ENCODE measurements around the gene GTF2H2C.
"Not testable (repeated sequence)": the region's sequence is repeated elsewhere in the genome, so short reads cannot be mapped to it uniquely, and the experiment has no call there.

The GTF2H2C gene

DNA sequence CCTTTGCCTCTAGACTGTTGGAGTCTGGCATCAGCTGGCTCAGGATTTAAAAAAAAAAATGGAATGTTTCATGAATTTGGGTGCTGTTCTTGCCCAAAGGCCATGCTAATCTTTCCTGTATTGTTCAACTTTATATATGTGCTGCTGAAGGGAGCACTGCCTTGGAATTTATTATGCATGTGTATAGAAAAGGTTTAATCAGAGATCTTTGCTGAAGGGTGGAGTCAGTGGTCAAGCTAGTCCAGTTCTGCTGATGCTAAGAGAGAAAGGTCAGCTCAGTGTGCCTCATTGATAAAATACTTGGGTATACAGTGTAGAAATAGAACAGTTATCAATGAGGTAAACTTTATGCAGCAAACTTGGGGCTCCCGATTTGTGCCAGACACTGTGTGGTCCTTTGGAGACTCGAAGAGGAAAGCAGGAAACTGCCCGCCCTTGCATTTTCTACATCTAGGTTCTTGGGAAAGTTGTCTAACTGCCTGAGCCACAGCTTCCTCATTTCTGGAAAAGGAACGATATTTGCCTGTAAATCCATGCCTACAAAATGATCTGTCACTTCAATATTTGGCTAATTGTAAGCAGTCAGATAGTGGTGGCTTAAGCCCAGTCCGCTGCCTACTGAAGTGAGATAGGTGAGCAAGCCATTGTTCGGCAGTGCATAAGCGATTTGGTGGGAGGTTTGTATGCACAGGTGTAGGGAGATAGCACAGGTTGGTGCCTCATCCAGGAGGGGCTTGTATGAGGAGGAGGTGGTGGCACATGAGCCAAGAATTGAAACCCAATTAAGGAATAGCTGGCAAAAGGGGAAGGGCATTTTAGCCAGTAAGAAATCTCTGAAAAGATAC, 29.2 kb upstream of the GTF2H2C start:
- TF ChIP-seq JUND (IDR thresholded peaks at IDR 0.05; ENCODE audit: low read depth), result no peak
- DNase-seq (ENCODE audit: low read depth in 1 of 2, low spot score in 1 of 2), result no peak
- in situ Hi-C loops (cut with HindIII; ENCODE audit: low pct_unique_long_range_greater_than_20kb, low sequenced_read_pairs), result no loop called here

DNA sequence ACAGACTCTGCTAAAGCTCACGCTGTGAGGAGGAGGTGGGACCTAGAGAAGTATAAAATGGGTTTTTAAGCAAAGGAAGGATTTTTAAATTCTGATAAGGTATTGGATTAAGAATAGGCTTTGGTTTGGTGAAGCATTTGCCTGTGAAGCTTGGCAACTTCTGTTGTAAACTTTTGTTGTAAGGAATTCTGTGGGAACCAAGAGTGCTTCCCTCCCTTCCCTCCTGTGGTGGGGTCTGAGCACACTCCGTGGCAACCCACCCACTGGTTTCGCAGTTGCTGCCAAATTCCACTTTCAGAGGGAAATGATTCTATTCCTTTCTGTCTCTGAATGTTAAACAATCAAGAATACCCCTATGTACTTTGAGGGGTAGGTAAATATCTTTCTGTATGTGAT, 28.6 kb upstream of the GTF2H2C start:
- TF ChIP-seq JUND (IDR thresholded peaks at IDR 0.05; ENCODE audit: low read depth), result no peak
- no peak for DNase-seq (ENCODE audit: low read depth in 1 of 2, low spot score in 1 of 2)
- in situ Hi-C loops (cut with HindIII; ENCODE audit: low pct_unique_long_range_greater_than_20kb, low sequenced_read_pairs), result no loop called here

DNA sequence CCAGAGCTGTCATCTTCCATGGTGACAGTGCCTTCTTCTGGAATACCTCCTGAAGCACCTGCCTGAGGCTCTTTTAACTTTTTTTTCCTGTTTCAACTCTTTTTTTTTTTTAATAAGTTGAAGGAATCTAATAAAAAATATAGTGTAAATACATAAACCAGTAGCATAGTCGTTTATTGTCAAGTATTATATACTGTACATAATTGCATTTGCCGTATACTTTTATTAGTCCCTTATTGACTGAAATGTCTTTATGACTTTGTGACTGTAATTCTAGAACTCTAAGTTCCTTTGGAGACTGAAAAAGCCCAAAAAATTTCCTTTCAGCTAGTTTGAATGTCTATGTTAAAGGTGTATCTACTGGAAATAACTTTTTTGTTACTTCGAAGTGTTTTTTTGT, 22.1 kb upstream of the GTF2H2C start:
- DNase-seq (ENCODE audit: low read depth in 1 of 2, low spot score in 1 of 2); in situ Hi-C loops (cut with HindIII; ENCODE audit: low pct_unique_long_range_greater_than_20kb, low sequenced_read_pairs): not testable (repeated sequence)

DNA sequence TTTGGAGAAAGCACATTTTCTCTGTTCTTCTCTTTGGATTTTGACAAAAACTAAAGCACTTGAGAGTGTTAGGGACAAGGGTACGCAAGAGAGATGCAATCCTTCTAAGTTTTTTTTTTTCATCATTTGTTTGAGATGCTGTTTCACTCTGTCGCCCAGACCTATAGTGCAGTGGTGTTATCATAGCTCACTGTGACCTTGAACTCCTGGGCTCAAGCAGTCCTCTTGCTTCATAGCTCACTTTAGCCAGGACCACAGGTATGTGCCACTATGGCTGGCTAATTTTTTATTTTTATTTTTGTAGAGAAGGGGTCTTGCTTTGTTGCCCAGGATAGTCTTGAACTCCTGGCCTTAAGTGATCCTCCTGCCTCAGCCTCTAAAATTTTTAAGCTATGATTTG, 21.3 kb upstream of the GTF2H2C start:
- in situ Hi-C loops (cut with HindIII; ENCODE audit: low pct_unique_long_range_greater_than_20kb, low sequenced_read_pairs), result not testable (repeated sequence)

DNA sequence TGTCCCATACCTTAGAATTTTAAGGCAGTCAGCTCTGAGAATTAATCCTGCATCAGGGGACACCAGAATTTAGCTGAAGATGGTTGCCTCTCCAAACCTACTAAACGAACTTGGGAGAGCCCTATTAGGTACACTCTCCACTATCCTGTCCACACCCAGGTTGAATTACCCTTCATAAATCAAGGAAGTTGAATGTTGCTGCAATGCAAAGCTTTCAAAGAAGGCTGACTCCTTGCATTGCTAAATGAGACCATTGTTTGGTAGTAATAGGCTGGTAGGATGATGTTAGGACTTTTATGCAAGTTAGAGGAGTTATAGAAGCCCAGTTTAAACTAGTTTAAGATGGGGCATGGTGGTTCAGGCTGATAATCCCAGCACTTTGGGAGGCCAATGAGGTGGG, 18.6 kb upstream of the GTF2H2C start:
- DNase-seq (ENCODE audit: low read depth in 1 of 2, low spot score in 1 of 2); in situ Hi-C loops (cut with HindIII; ENCODE audit: low pct_unique_long_range_greater_than_20kb, low sequenced_read_pairs): not testable (repeated sequence)

More for the DNA sequence above, 21.3 kb upstream of the GTF2H2C start:
- not testable (repeated sequence) for DNase-seq (ENCODE audit: low read depth in 1 of 2, low spot score in 1 of 2)

DNA sequence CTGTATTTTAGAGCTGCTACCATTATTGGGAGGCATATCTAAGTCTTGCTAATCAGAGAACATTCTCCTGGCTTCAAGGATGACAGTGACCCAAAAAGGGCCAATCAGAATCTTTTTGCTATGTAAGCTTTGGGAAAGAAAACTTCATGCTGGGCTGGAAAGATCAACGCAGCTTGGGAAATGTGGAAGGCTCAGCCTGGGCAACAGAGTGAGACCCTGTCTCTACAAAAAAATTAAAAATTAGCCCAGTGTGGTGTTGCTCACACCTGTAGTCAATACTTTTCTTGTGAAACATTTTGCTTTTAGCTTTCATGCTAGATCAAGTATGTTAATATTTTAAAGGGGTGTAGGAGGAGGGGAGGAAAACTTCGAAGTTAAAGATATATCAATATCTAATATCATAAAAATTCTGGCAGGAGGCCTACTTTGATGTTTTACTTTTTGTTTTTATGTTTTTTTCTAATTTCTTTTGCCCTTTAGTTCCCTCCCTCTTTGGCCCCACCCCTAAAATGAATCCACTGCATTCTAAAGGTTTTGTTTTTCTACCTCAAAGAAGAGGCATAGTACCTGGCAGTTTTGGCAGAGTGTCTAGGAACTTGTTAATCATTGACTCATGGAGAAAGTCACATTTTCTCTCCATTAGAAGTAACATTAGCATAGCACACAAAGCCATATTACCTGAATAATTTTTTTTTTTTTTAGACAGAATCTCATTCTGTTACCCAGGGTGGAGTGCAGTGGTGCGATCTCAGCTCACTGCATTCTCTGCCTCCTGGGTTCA, 17.0 kb upstream of the GTF2H2C start:
- in situ Hi-C loops (cut with HindIII; ENCODE audit: low pct_unique_long_range_greater_than_20kb, low sequenced_read_pairs); DNase-seq (ENCODE audit: low read depth in 1 of 2, low spot score in 1 of 2): not testable (repeated sequence)

DNA sequence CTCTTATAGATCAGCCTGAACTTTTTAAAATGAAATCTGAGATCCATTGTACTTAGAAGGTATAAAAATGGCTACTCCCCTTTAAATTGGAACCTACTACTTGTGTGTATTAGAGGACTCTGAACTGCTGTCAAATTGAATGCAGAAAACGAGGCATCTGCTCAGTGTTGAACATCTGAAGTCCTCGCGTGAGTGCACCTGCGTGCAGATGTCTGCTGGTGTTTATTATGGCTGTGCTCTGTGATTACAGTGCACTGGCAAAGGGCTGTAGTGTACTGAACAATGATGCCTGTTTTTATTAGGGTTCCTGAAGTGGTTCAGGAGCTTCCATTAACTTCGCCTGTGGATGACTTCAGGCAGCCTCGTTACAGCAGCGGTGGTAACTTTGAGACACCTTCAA, 15.4 kb upstream of the GTF2H2C start:
- DNase-seq (ENCODE audit: low read depth in 1 of 2, low spot score in 1 of 2); in situ Hi-C loops (cut with HindIII; ENCODE audit: low pct_unique_long_range_greater_than_20kb, low sequenced_read_pairs): not testable (repeated sequence)

DNA sequence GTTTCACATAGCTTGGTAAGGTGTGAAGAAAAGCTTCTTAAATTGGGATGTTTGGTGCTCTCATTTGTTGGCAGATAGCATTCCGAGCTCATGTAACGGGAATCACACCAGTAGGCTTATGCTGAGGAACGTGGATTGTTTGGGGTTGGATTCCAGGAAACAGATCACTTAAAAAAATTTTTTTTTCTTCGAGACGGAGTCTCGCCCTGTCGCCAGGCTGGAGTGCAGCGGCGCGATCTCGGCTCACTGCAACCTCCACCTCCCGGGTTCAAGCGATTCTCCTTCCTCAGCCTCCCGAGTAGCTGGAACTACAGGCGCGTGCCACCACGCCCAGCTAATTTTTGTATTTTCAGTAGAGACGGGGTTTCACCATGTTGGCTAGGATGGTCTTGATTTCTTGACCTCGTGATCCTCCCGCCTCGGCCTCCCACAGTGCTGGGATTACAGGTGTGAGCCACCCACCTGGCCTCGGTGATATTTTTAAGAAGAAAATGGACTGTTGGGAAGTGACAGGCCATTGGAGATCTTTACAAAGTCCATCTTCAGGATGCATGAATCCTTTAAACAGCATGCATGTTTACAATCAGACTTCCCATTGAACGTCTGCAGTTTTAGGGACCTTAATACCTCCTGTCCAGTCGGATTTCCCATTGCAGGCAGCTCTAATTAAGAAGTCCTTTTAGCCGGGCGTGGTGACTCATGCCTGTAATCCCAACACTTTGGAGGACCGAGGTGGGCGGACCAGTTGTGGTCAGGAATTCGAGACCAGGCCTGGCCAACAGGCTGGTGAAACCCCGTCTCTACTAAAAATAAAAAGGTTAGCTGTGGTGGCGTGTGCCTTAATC, 818 bp downstream of the GTF2H2C start:
- in situ Hi-C loops (cut with HindIII; ENCODE audit: low pct_unique_long_range_greater_than_20kb, low sequenced_read_pairs); DNase-seq (ENCODE audit: low read depth in 1 of 2, low spot score in 1 of 2): not testable (repeated sequence)

DNA sequence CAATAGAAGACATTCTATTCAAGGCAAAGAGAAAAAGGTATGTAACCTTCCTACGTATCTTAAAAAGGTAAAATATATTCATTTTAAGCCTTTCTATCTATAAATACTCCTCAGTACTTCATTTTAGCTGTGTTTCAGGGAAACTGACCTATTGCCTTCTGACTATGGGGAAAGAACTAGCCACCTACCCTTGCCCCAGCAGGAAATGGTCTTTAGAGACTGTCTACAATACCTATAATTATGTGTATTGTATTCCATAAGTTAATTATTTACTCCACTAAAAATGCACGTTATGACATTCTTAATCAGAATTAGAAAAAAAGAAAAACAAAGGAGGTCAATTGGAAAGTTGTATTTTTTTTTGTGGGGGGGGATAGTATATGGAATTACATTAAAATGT, 6.2 kb downstream of the GTF2H2C start:
- DNase-seq (ENCODE audit: low read depth in 1 of 2, low spot score in 1 of 2); in situ Hi-C loops (cut with HindIII; ENCODE audit: low pct_unique_long_range_greater_than_20kb, low sequenced_read_pairs): not testable (repeated sequence)

DNA sequence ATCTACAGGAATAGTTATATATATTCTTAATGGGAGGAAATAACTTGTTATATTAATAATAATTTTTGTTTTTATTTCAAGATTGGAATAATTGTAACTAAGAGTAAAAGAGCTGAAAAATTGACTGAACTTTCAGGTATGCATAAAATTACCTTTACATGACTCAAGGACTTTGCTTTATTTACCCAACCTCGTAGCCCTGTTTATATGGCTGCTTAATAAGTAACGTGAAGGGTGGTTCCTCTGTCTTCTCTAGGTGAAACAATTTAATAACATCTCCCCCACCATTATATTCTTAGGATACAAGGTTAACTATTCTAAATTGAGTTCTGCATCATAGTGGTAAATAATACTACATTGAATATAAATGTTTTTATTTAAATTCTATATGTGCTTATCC, 8.1 kb downstream of the GTF2H2C start:
- in situ Hi-C loops (cut with HindIII; ENCODE audit: low pct_unique_long_range_greater_than_20kb, low sequenced_read_pairs); DNase-seq (ENCODE audit: low read depth in 1 of 2, low spot score in 1 of 2): not testable (repeated sequence)

DNA sequence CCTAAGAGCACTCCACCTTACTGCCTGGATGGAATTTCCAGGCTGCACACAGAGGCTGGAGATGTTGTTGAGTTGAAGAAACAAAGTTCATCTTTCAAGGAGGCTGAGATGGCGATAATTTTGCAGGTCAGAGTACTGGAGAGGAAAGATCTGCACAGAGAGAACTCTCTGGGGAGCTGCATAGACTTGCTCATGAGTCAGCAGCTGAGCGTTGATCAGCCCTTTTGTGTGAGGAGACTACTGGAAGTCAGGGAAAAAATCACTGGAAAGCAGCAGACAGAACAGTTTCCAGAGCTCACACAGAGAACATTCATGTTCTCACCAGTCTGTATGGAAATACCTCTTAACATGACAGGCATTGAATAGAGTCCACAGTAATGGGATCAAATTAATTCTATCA, 23.4 kb downstream of the GTF2H2C start:
- DNase-seq (ENCODE audit: low read depth in 1 of 2, low spot score in 1 of 2); in situ Hi-C loops (cut with HindIII; ENCODE audit: low pct_unique_long_range_greater_than_20kb, low sequenced_read_pairs): not testable (repeated sequence)

DNA sequence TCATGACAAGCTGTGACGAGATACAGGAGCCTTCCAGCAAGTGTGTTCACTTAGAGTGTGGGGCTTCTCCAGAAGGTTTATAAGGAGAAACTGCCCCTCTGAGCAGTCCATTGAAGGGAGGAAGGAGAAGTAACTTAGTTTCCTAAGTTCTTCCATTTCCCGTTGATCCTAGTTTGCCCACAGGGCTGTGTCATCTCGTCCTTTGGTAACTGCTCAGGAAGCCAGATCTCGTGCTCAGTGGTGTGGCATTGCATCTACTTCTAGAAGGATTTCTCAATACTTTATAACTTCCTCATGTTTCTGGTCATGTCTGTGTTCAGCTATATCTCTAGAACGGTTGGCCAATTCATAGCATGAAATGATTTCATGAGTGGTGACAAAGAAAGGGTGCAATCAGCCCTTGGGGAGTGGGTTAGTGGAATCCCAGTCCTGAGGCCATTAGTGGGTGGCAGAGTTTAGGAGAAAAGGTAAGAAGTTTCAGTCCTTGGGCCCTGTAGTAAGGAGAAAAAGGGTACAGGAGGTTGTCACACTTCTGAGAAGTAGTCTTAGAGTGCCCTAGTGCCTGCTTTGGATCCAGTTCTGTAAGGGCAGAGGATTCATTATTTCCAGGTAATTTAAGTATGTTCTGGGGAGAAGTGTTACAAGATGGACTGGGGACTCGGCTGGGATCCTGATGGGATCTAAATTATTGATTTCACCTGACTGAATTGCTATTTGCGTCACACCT, 36.3 kb downstream of the GTF2H2C start:
- in situ Hi-C loops (cut with HindIII; ENCODE audit: low pct_unique_long_range_greater_than_20kb, low sequenced_read_pairs); DNase-seq (ENCODE audit: low read depth in 1 of 2, low spot score in 1 of 2): not testable (repeated sequence)

DNA sequence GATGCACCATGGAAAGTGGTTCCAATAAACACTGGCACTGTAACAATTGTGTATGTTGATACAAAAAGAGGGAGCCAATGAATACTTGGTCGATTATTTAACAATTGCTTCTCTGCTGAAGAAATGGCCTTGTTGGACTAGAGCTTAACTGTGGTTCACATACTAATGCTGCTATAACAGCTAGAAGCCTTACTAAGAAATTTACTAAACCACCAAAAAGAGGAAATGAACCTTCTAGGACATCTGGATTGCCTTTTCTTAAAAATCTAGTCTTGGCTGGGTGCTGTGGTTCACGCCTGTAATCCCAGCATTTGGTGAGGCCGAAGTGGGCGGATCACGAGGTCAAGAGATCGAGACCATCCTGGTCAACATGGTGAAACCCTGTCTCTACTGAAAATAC, 42.0 kb downstream of the GTF2H2C start:
- DNase-seq (ENCODE audit: low read depth in 1 of 2, low spot score in 1 of 2); in situ Hi-C loops (cut with HindIII; ENCODE audit: low pct_unique_long_range_greater_than_20kb, low sequenced_read_pairs): not testable (repeated sequence)

DNA sequence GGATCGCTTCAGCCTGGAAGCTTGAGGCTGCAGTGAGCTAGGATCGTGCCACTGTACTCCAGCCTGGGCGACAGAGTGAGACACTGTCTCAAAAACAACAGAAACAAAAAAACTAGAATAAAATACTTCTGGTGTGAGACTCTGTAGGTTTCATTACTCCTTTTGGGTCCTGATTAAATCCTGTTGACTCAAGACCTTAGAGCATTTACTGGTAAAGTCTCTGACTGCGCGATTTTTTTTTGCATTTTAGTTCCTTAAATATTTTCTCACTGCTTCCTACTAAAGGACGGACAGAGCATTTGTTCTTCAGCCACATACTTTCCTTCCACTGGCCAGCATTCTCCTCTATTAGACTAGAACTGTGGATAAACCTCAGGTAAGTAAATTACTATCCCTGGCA, 46.8 kb downstream of the GTF2H2C start:
- DNase-seq (ENCODE audit: low read depth in 1 of 2, low spot score in 1 of 2); in situ Hi-C loops (cut with HindIII; ENCODE audit: low pct_unique_long_range_greater_than_20kb, low sequenced_read_pairs): not testable (repeated sequence)

DNA sequence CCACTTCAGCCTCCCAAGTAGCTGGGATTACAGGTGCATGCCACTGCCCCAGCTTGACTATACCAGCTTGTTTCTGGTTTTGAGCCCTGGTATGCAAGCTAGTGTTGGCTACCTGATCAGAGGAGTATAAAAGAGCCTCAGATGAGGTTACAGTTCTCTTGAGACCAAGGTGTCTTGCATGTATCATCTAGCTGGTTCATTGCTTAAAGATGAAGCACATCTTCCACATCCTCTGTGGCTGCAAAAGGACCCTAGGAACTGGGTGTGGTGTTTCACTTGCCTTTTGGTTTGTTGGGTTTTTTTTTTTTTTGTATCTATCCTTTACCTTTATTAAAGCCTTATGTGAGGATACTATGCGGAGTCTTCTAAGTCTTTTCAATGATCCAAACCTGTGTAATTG, 47.8 kb downstream of the GTF2H2C start:
- DNase-seq (ENCODE audit: low read depth in 1 of 2, low spot score in 1 of 2); in situ Hi-C loops (cut with HindIII; ENCODE audit: low pct_unique_long_range_greater_than_20kb, low sequenced_read_pairs): not testable (repeated sequence)

DNA sequence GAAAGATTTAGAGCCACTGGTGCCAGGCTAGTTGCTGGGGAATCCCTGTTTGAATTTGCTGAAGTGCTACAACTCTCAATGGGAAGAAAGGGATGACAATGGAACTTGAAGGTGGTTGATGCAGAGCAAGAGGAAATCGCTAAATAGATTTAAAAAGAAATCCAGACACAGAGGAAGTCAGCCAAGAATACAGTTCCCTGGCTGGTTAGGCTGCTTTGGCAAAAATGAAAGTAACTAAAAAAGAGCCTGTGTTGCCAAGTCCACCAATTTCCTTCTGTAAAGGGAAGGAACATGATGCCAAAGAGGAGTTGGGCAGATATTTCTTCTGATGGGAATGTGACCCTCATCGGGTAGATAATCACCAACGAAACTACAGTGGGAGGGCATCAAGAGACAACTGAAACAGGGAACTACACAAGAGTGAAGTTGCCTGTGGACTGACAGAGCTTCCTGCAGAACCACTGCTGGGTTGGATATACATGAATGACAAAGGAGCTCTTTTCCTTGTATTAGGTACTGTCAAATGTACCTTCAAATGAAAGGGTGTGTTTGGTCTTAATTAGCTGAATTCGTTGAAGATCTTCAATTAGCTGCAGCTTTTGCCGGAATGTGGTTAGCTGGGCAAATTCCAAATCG, 49.0 kb downstream of the GTF2H2C start:
- DNase-seq (ENCODE audit: low read depth in 1 of 2, low spot score in 1 of 2); in situ Hi-C loops (cut with HindIII; ENCODE audit: low pct_unique_long_range_greater_than_20kb, low sequenced_read_pairs): not testable (repeated sequence)

DNA sequence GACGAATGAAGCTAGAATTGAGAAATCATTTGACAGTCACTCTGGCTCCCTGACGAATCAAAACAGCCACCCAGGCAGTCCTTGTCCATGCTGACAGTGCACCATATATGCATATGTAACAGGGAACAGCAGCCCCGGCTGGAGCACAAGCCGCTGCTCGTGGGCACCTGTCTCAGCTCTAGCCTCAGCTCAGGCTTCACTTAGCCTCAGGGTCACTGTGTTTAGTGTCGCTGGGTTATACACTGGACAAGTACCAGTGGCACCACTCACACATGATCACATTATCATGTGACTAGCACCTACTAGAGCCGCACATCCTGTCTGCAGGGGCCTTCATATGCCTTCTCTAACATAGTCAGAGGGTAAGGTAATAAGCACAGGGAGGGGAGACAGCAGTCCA, 54.9 kb downstream of the GTF2H2C start:
- DNase-seq (ENCODE audit: low read depth in 1 of 2, low spot score in 1 of 2); in situ Hi-C loops (cut with HindIII; ENCODE audit: low pct_unique_long_range_greater_than_20kb, low sequenced_read_pairs): not testable (repeated sequence)
